Skeletal muscle satellite cell (primary cell): ENCODE measurements around the gene NPLOC4.

Experiments
- H3K27me3 ChIP-seq: 2 replicates; pipeline ENCODE4 v1.7.0; 2013; ENCODE audit warnings: low read length; ENCODE audit not compliant: control insufficient read depth, insufficient read depth
- H3K36me3 ChIP-seq: 2 replicates; pipeline ENCODE4 v1.7.0; 2013; ENCODE audit warnings: mild to moderate bottlenecking, control low read depth, low read length; ENCODE audit not compliant: insufficient read depth
- H3K4me1 ChIP-seq: 2 replicates; pipeline ENCODE4 v1.7.0; 2013; ENCODE audit warnings: low read length; ENCODE audit not compliant: control insufficient read depth, insufficient read depth
- H3K4me2 ChIP-seq: 2 replicates; pipeline ENCODE4 v1.7.0; 2013; ENCODE audit warnings: mild to moderate bottlenecking, low read length
- H3K4me3 ChIP-seq: 2 replicates; pipeline ENCODE4 v1.7.0; 2013; ENCODE audit warnings: low read length
- H3K9ac ChIP-seq: 2 replicates; pipeline ENCODE4 v1.7.0; 2013; ENCODE audit warnings: mild to moderate bottlenecking, low read depth, low read length, moderate library complexity
- H3K9me3 ChIP-seq: replicated peaks from 2 replicates; pipeline ENCODE4 v1.7.0; 2013; ENCODE audit warnings: mild to moderate bottlenecking, control low read depth, low read length

Gene NPLOC4

GRCh38 chr17:81539961-81540675 is 96.8 kb downstream of the NPLOC4 start:
- Histone ChIP-seq H3K36me3 (peaks cover 42% of the 10 kb centered on the region), H3K4me2 (no peak overlapping the region), H3K27me3 (peaks cover 17% of the 10 kb centered on the region), H3K4me3 (no peak overlapping the region), H3K9me3 (no peaks in the 10 kb centered on the region), H3K9ac (no peak overlapping the region), H3K4me1 (no peaks in the 10 kb centered on the region)

GRCh38 chr17:81539571-81539900 is 97.4 kb downstream of the NPLOC4 start:
- peaks cover 38% of the 10 kb centered on the region for H3K36me3 ChIP-seq
- peaks cover 17% of the 10 kb centered on the region for H3K27me3 ChIP-seq
- H3K9me3 ChIP-seq = no peaks in the 10 kb centered on the region
- H3K4me3 ChIP-seq = no peak overlapping the region
- no peaks in the 10 kb centered on the region for H3K4me1 ChIP-seq
- no peak overlapping the region for H3K4me2 ChIP-seq
- H3K9ac ChIP-seq = no peak overlapping the region

- Histone ChIP-seq H3K4me3 (no peak overlapping the region), H3K36me3 (peaks cover 32% of the 10 kb centered on the region)
Measured at GRCh38 chr17:81538651-81539570, 98.0 kb downstream of the NPLOC4 start.

GRCh38 chr17:81537856-81538555 is 98.9 kb downstream of the NPLOC4 start:
- Histone ChIP-seq H3K9ac (no peak overlapping the region), H3K9me3 (no peaks in the 10 kb centered on the region), H3K4me3 (no peak overlapping the region), H3K4me1 (peaks cover 5% of the 10 kb centered on the region), H3K36me3 (peaks cover 24% of the 10 kb centered on the region), H3K4me2 (no peak overlapping the region), H3K27me3 (peaks cover 17% of the 10 kb centered on the region)

More at GRCh38 chr17:81538651-81539570, 98.0 kb downstream of the NPLOC4 start:
- no peak overlapping the region for H3K4me2 ChIP-seq
- peaks cover 3% of the 10 kb centered on the region for H3K4me1 ChIP-seq
- peaks cover 17% of the 10 kb centered on the region for H3K27me3 ChIP-seq
- no peaks in the 10 kb centered on the region for H3K9me3 ChIP-seq
- no peak overlapping the region for H3K9ac ChIP-seq

- H3K9ac ChIP-seq = no peak overlapping the region
- H3K4me2 ChIP-seq = no peak overlapping the region
- no peaks in the 10 kb centered on the region for H3K9me3 ChIP-seq
- H3K27me3 ChIP-seq = peaks cover 17% of the 10 kb centered on the region
- peaks cover 18% of the 10 kb centered on the region for H3K36me3 ChIP-seq
- no peak overlapping the region for H3K4me3 ChIP-seq
- peaks cover 5% of the 10 kb centered on the region for H3K4me1 ChIP-seq
Measured at GRCh38 chr17:81537343-81537855, 99.5 kb downstream of the NPLOC4 start.

GRCh38 chr17:81536299-81537290 is 100.3 kb downstream of the NPLOC4 start:
- Histone ChIP-seq H3K4me1 (peaks cover 5% of the 10 kb centered on the region), H3K4me3 (no peak overlapping the region), H3K4me2 (no peak overlapping the region), H3K36me3 (peaks cover 16% of the 10 kb centered on the region), H3K9ac (no peak overlapping the region), H3K9me3 (no peaks in the 10 kb centered on the region), H3K27me3 (peaks cover 17% of the 10 kb centered on the region)

GRCh38 chr17:81535480-81536298 is 101.2 kb downstream of the NPLOC4 start:
- H3K36me3 ChIP-seq = peaks cover 12% of the 10 kb centered on the region
- no peak overlapping the region for H3K9ac ChIP-seq
- no peak overlapping the region for H3K4me3 ChIP-seq
- H3K9me3 ChIP-seq = no peaks in the 10 kb centered on the region
- peaks cover 17% of the 10 kb centered on the region for H3K27me3 ChIP-seq
- H3K4me1 ChIP-seq = peaks cover 5% of the 10 kb centered on the region
- no peak overlapping the region for H3K4me2 ChIP-seq

- H3K4me2 ChIP-seq = no peak overlapping the region
- no peak overlapping the region for H3K4me3 ChIP-seq
- H3K4me1 ChIP-seq = peaks cover 5% of the 10 kb centered on the region
- H3K36me3 ChIP-seq = peaks cover 6% of the 10 kb centered on the region
- no peak overlapping the region for H3K9ac ChIP-seq
- peaks cover 17% of the 10 kb centered on the region for H3K27me3 ChIP-seq
- no peaks in the 10 kb centered on the region for H3K9me3 ChIP-seq
Measured at GRCh38 chr17:81535007-81535328, 101.9 kb downstream of the NPLOC4 start.

GRCh38 chr17:81534157-81535006 is 102.5 kb downstream of the NPLOC4 start:
- no peak overlapping the region for H3K4me3 ChIP-seq
- peaks cover 17% of the 10 kb centered on the region for H3K27me3 ChIP-seq
- H3K4me2 ChIP-seq = no peak overlapping the region
- H3K4me1 ChIP-seq = peaks cover 5% of the 10 kb centered on the region
- H3K9ac ChIP-seq = no peak overlapping the region
- H3K9me3 ChIP-seq = no peaks in the 10 kb centered on the region
- peaks cover 3% of the 10 kb centered on the region for H3K36me3 ChIP-seq
